ENCODE results near the gene MELK. TPM values are rescaled to one million over a fixed set of nuclear protein-coding genes. Genes with fewer than 3 reads are reported as not detected.

MELK gene
- total and polyA plus RNA-seq, 4 donors, result 9.8 to 12.9 (median 12.0) TPM

DNA sequence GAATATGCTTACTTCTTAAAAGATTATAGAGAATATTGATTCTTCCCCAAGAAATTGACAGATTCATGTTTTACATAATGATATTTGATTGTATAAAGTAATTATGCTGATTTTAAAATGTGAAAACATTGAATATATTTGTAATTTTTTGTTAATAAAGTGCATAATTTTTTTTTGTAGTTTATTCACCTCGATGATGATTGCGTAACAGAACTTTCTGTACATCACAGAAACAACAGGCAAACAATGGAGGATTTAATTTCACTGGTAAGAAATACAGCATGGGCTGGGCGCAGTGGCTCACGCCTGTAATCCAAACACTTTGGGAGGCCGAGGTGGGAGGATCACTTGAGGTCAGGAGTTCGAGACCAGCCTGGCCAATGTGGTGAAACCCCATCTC is 70.1 kb downstream of the MELK start:
- WGBS (ENCODE audit: insufficient coverage), result 93% methylated on average over 3 of the region's 6 CpGs
- no peaks in the 10 kb centered on the region for H3K9me3 ChIP-seq (ENCODE audit: control insufficient read depth, insufficient read depth, low read length)
- H3K36me3 ChIP-seq (ENCODE audit: control insufficient read depth, insufficient read depth, low read length), result no peaks in the 10 kb centered on the region
- no peaks in the 10 kb centered on the region for H3K4me1 ChIP-seq (ENCODE audit: control insufficient read depth, insufficient read depth, low read length)
- H3K27me3 ChIP-seq (ENCODE audit: control insufficient read depth, insufficient read depth, low read length), result no peaks in the 10 kb centered on the region
- DNase-seq (ENCODE audit: low read depth in 4 of 6, low spot score in 6 of 6), result no peak
- H3K27ac ChIP-seq (ENCODE audit: low read depth, low read length), result no peak overlapping the region
- no peak overlapping the region for H3K4me3 ChIP-seq (ENCODE audit: low read depth, low read length)

DNA sequence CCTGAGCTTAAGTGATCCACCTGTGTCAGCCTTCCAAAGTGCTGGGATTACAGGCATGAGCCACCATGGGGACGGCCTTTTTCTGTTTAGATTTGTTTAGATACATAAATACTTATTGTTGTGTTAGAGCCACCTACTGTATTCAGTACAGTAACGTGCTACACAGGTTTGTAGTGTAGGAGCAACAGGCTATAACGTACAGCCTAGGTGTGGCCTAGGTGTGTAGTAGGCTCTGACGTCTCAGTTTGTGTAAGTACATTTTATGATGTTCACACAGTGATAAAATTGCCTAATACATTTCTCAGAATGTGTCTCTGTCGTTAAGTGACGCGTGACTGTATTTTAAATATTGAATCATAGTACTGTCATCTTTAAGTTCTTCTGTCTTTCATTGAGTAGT is 84.1 kb downstream of the MELK start:
- H3K4me1 ChIP-seq (ENCODE audit: control insufficient read depth, insufficient read depth, low read length), result no peaks in the 10 kb centered on the region
- H3K27me3 ChIP-seq (ENCODE audit: control insufficient read depth, insufficient read depth, low read length), result no peaks in the 10 kb centered on the region
- 100% methylated on average over 2 of the region's 7 CpGs for WGBS (ENCODE audit: insufficient coverage)
- no peak for DNase-seq (ENCODE audit: low read depth in 4 of 6, low spot score in 6 of 6)
- H3K4me3 ChIP-seq (ENCODE audit: low read depth, low read length), result no peak overlapping the region
- H3K27ac ChIP-seq (ENCODE audit: low read depth, low read length), result no peak overlapping the region
- no peaks in the 10 kb centered on the region for H3K9me3 ChIP-seq (ENCODE audit: control insufficient read depth, insufficient read depth, low read length)
- H3K36me3 ChIP-seq (ENCODE audit: control insufficient read depth, insufficient read depth, low read length), result no peaks in the 10 kb centered on the region

DNA sequence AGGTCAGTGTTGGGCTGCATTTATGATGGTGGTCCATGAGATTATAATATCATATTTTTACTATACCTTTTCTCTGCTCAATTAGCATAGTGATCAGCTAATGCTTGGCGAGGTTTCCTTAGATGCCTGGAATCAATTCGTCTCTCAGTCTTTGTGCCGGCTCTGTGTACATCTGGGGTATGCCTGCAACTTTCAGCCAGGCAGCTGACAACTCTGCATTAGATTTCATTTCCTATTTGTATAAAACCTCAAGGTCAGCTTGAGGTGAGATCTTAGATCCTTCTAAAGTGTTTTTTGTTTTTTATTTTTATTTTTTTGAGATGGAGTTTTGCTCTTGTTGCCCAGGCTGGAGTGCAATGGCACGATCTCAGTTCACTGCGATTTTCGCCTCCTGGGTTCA is 86.8 kb downstream of the MELK start:
- Histone ChIP-seq H3K27me3 (ENCODE audit: control insufficient read depth, insufficient read depth, low read length) (no peaks in the 10 kb centered on the region), H3K4me1 (ENCODE audit: control insufficient read depth, insufficient read depth, low read length) (no peaks in the 10 kb centered on the region), H3K4me3 (ENCODE audit: low read depth, low read length) (no peak overlapping the region), H3K36me3 (ENCODE audit: control insufficient read depth, insufficient read depth, low read length) (no peaks in the 10 kb centered on the region), H3K9me3 (ENCODE audit: control insufficient read depth, insufficient read depth, low read length) (no peaks in the 10 kb centered on the region), H3K27ac (ENCODE audit: low read depth, low read length) (no peak overlapping the region)
- WGBS (ENCODE audit: insufficient coverage), result 93% methylated on average over 4 of the region's 6 CpGs
- DNase-seq (ENCODE audit: low read depth in 4 of 6, low spot score in 6 of 6), result no peak

- no peaks in the 10 kb centered on the region for H3K27me3 ChIP-seq (ENCODE audit: control insufficient read depth, insufficient read depth, low read length)
- no peak overlapping the region for H3K27ac ChIP-seq (ENCODE audit: low read depth, low read length)
- no peak overlapping the region for H3K4me3 ChIP-seq (ENCODE audit: low read depth, low read length)
- no CpG with 5 or more reads among the region's 1 CpG for WGBS (ENCODE audit: insufficient coverage)
- H3K36me3 ChIP-seq (ENCODE audit: control insufficient read depth, insufficient read depth, low read length), result no peaks in the 10 kb centered on the region
- DNase-seq (ENCODE audit: low read depth in 4 of 6, low spot score in 6 of 6), result no peak
- no peaks in the 10 kb centered on the region for H3K4me1 ChIP-seq (ENCODE audit: control insufficient read depth, insufficient read depth, low read length)
- no peaks in the 10 kb centered on the region for H3K9me3 ChIP-seq (ENCODE audit: control insufficient read depth, insufficient read depth, low read length)
These were observed 92.1 kb downstream of the MELK start for GRCh38 chr9:36664806-36665205.

GRCh38 chr9:36665387-36665786 is 92.7 kb downstream of the MELK start:
- H3K27ac ChIP-seq (ENCODE audit: low read depth, low read length), result no peak overlapping the region
- H3K4me3 ChIP-seq (ENCODE audit: low read depth, low read length), result no peak overlapping the region
- no peaks in the 10 kb centered on the region for H3K27me3 ChIP-seq (ENCODE audit: control insufficient read depth, insufficient read depth, low read length)
- H3K4me1 ChIP-seq (ENCODE audit: control insufficient read depth, insufficient read depth, low read length), result no peaks in the 10 kb centered on the region
- no peaks in the 10 kb centered on the region for H3K9me3 ChIP-seq (ENCODE audit: control insufficient read depth, insufficient read depth, low read length)
- WGBS (ENCODE audit: insufficient coverage), result no CpG with 5 or more reads among the region's 2 CpGs
- H3K36me3 ChIP-seq (ENCODE audit: control insufficient read depth, insufficient read depth, low read length), result no peaks in the 10 kb centered on the region
- DNase-seq (ENCODE audit: low read depth in 4 of 6, low spot score in 6 of 6), result no peak

DNA sequence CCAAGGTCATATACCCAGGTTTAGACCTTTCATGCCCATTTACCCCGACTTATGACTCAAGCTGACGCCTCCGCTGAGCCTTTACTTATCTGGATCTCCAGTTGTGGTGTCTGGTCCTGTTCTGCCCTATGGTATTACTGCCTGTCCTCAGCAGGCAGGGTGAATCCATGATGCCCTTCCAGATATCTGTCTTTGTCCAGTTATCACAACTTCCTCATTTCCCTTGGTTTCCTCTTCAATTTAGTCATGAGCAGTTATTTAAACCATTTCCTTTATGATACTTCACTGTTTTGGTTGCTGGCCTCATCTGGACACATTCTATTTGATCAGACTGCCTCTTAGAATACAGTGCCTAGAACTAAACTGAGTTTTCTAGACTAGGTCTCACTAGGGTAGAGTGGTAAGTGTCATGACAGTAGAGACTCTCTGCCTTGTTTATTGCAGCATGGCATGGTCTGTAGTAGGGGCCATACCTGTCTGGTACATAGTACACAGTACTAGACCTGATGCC is 93.3 kb downstream of the MELK start:
- H3K9me3 ChIP-seq (ENCODE audit: control insufficient read depth, insufficient read depth, low read length), result no peaks in the 10 kb centered on the region
- 100% methylated on average over 3 of the region's 3 CpGs for WGBS (ENCODE audit: insufficient coverage)
- no peak for DNase-seq (ENCODE audit: low read depth in 4 of 6, low spot score in 6 of 6)

GRCh38 chr9:36671561-36671960 is 98.9 kb downstream of the MELK start:
- H3K27me3 ChIP-seq (ENCODE audit: control insufficient read depth, insufficient read depth, low read length), result no peaks in the 10 kb centered on the region
- WGBS (ENCODE audit: insufficient coverage), result 79% methylated on average over 2 of the region's 3 CpGs
- no peaks in the 10 kb centered on the region for H3K4me1 ChIP-seq (ENCODE audit: control insufficient read depth, insufficient read depth, low read length)
- H3K36me3 ChIP-seq (ENCODE audit: control insufficient read depth, insufficient read depth, low read length), result no peaks in the 10 kb centered on the region
- no peak for DNase-seq (ENCODE audit: low read depth in 4 of 6, low spot score in 6 of 6)
- no peak overlapping the region for H3K27ac ChIP-seq (ENCODE audit: low read depth, low read length)
- no peaks in the 10 kb centered on the region for H3K9me3 ChIP-seq (ENCODE audit: control insufficient read depth, insufficient read depth, low read length)
- H3K4me3 ChIP-seq (ENCODE audit: low read depth, low read length), result no peak overlapping the region

More for the DNA sequence above, 93.3 kb downstream of the MELK start:
- Histone ChIP-seq H3K4me3 (ENCODE audit: low read depth, low read length) (no peak overlapping the region), H3K27ac (ENCODE audit: low read depth, low read length) (no peak overlapping the region), H3K36me3 (ENCODE audit: control insufficient read depth, insufficient read depth, low read length) (no peaks in the 10 kb centered on the region), H3K27me3 (ENCODE audit: control insufficient read depth, insufficient read depth, low read length) (no peaks in the 10 kb centered on the region), H3K4me1 (ENCODE audit: control insufficient read depth, insufficient read depth, low read length) (no peaks in the 10 kb centered on the region)

DNA sequence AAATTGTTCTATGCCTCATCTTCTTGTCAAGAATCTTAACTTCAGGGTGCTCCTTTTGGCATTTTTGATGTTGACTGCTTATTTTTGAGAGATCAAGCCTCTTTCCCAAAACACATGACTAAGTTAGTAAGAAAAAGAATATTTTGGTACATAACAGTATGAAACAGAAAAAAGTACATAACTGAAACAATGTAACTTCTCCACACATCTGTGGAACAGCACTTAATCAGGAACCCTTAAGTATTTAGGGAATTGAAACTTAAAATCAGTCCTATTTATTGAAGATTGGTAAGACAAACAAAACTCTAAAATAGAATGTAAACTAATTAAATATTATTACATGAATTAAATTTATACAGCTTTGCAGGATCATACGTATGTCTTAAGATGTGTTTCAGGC is 103.4 kb downstream of the MELK start:
- Histone ChIP-seq H3K4me3 (ENCODE audit: low read depth, low read length) (no peak overlapping the region), H3K27ac (ENCODE audit: low read depth, low read length) (no peak overlapping the region), H3K9me3 (ENCODE audit: control insufficient read depth, insufficient read depth, low read length) (no peaks in the 10 kb centered on the region), H3K4me1 (ENCODE audit: control insufficient read depth, insufficient read depth, low read length) (no peaks in the 10 kb centered on the region), H3K27me3 (ENCODE audit: control insufficient read depth, insufficient read depth, low read length) (no peaks in the 10 kb centered on the region), H3K36me3 (ENCODE audit: control insufficient read depth, insufficient read depth, low read length) (no peaks in the 10 kb centered on the region)
- no CpG with 5 or more reads among the region's 1 CpG for WGBS (ENCODE audit: insufficient coverage)
- DNase-seq (ENCODE audit: low read depth in 4 of 6, low spot score in 6 of 6), result no peak

DNA sequence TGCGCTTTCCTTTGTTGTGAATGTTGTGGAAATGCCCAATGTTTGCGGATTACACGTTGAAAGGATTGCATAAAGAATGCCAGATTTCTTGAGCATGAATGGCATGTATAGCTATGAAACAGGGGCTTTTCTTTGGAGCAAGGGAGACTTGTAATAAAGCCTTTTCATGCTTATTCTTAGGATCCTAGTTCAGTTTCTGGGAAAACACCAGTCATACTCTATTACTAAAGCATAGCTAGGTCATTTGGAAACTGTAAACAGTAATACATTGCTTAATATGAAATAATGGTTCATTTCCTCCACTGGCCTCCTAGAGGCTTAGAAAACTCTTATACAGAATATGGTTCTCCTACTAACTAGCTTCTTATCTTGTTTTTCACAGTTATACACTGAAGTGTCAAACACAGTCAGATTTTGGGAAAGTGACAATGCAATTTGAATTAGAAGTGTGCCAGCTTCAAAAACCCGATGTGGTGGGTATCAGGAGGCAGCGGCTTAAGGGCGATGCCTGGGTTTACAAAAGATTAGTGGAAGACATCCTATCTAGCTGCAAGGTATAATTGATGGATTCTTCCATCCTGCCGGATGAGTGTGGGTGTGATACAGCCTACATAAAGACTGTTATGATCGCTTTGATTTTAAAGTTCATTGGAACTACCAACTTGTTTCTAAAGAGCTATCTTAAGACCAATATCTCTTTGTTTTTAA is 104.2 kb downstream of the MELK start:
- Histone ChIP-seq H3K27me3 (ENCODE audit: control insufficient read depth, insufficient read depth, low read length) (no peaks in the 10 kb centered on the region), H3K4me3 (ENCODE audit: low read depth, low read length) (no peak overlapping the region), H3K27ac (ENCODE audit: low read depth, low read length) (no peak overlapping the region), H3K36me3 (ENCODE audit: control insufficient read depth, insufficient read depth, low read length) (no peaks in the 10 kb centered on the region), H3K4me1 (ENCODE audit: control insufficient read depth, insufficient read depth, low read length) (no peaks in the 10 kb centered on the region), H3K9me3 (ENCODE audit: control insufficient read depth, insufficient read depth, low read length) (no peaks in the 10 kb centered on the region)
- DNase-seq (ENCODE audit: low read depth in 4 of 6, low spot score in 6 of 6), result peak in 2 of 6 donors; percentile 1 to 48
- WGBS (ENCODE audit: insufficient coverage), result 89% methylated on average over 4 of the region's 8 CpGs

GRCh38 chr9:36677611-36678010 is 104.9 kb downstream of the MELK start:
- Histone ChIP-seq H3K9me3 (ENCODE audit: control insufficient read depth, insufficient read depth, low read length) (no peaks in the 10 kb centered on the region), H3K27me3 (ENCODE audit: control insufficient read depth, insufficient read depth, low read length) (no peaks in the 10 kb centered on the region), H3K36me3 (ENCODE audit: control insufficient read depth, insufficient read depth, low read length) (no peaks in the 10 kb centered on the region), H3K27ac (ENCODE audit: low read depth, low read length) (no peak overlapping the region), H3K4me3 (ENCODE audit: low read depth, low read length) (no peak overlapping the region), H3K4me1 (ENCODE audit: control insufficient read depth, insufficient read depth, low read length) (no peaks in the 10 kb centered on the region)
- WGBS (ENCODE audit: insufficient coverage), result no CpG with 5 or more reads among the region's 2 CpGs
- peak in 1 of 6 donors; percentile 34 for DNase-seq (ENCODE audit: low read depth in 4 of 6, low spot score in 6 of 6)
